Panc1 (cell line): ENCODE results near the gene DCAF8. TPM values are rescaled to one million over a fixed set of nuclear protein-coding genes. Genes with fewer than 3 reads are reported as not detected.

Source experiments
- ATAC-seq: fragments of 200-7000 bp; cut with Tn5 transposase; 2 replicates; pipeline ENCODE4 v1.9.1; 2020; ENCODE audit warnings: mild to moderate bottlenecking, moderate library complexity
- BruUV-seq: library from RNA; stranded (reverse); fragments of 400-500 nt; replicated peaks from 2 replicates; lab custom pipeline; 2021; lab: Mats Ljungman, UMichigan
- CTCF ChIA-PET: fragments of 300-600 bp; sonication (Branson Sonifier 250); formaldehyde crosslinking; loops from one replicate; lab custom pipeline; 2022; ENCODE audit warnings: antibody characterized with exemption; lab: Charles Lee
- POLR2A ChIA-PET: fragments of 300-600 bp; sonication (Branson Sonifier 250); formaldehyde crosslinking; loops from one replicate; lab custom pipeline; 2022; ENCODE audit warnings: antibody characterized with exemption; lab: Charles Lee
- DNase-seq: peaks from one replicate; pipeline ENCODE4 v3.0.0-alpha.2; 2010; ENCODE audit warnings: low read depth, low spot score
- H3K27ac ChIP-seq: 2 replicates; pipeline ENCODE4 v1.5.1; 2011; ENCODE audit warnings: mild to moderate bottlenecking, low read length, inconsistent platforms
- H3K27me3 ChIP-seq: fragments of 200-500 bp; sonication (Bioruptor generic); 2 replicates; pipeline ENCODE4 v1.6.0; 2014; ENCODE audit warnings: low read length, inconsistent platforms; ENCODE audit not compliant: control insufficient read depth, insufficient read depth
- H3K36me3 ChIP-seq: fragments of 200-500 bp; sonication (Bioruptor generic); 2 replicates; pipeline ENCODE4 v1.5.1; 2014; ENCODE audit warnings: inconsistent platforms, mild to moderate bottlenecking, low read length, moderate library complexity; ENCODE audit not compliant: control insufficient read depth, insufficient read depth
- H3K4me1 ChIP-seq: 2 replicates; pipeline ENCODE4 v1.5.1; 2011; ENCODE audit warnings: inconsistent platforms, mild to moderate bottlenecking, low read length, moderate library complexity; ENCODE audit not compliant: control insufficient read depth, insufficient read depth
- H3K4me3 ChIP-seq, 2 experiments: 2 replicates each; pipeline ENCODE4 v1.5.1; 2011 to 2012; ENCODE audit warnings: low read depth in 2 of 2, low read length in 2 of 2, mild to moderate bottlenecking in 2 of 2, inconsistent platforms in 1 of 2, moderate library complexity in 1 of 2
- H3K9me3 ChIP-seq: fragments of 200-500 bp; sonication (Bioruptor generic); 2 replicates; pipeline ENCODE4 v1.5.1; 2014; ENCODE audit warnings: low read depth, mild to moderate bottlenecking, inconsistent platforms, low read length, moderate library complexity; ENCODE audit not compliant: control insufficient read depth, insufficient read depth
- POLR2AphosphoS5 ChIP-seq: IDR thresholded peaks from 2 replicates; pipeline ENCODE4 v1.6.1; 2012; ENCODE audit warnings: mild to moderate bottlenecking, low read depth, low read length, moderate library complexity
- SIN3A ChIP-seq: IDR thresholded peaks from 2 replicates; pipeline ENCODE4 v1.6.1; 2012; ENCODE audit warnings: low read depth, mild to moderate bottlenecking, low read length, moderate library complexity, borderline replicate concordance; ENCODE audit not compliant: insufficient read depth
- TCF7L2 ChIP-seq: IDR thresholded peaks from 2 replicates; pipeline ENCODE4 v1.6.1; 2011; ENCODE audit warnings: mild to moderate bottlenecking, low read depth, low read length, inconsistent platforms
- in situ Hi-C: cut with HindIII; loops from 2 replicates; pipeline ENCODE4 v1.10.0; 2016; ENCODE audit warnings: low sequenced_read_pairs, low pct_unique_long_range_greater_than_20kb
- intact Hi-C: fragments of 100-400 bp; cut with micrococcal nuclease; formaldehyde crosslinking; loops from one replicate; pipeline ENCODE4 v1.10.0; 2022; ENCODE audit not compliant: unreplicated experiment
- total RNA-seq: library from RNA; stranded (reverse); gene quantifications from one replicate; pipeline ENCODE4 v1.2.1, GENCODE V29; 2021; ENCODE audit not compliant: unreplicated experiment
- TF ChIP-seq, protein P1 (sequence below), 2 experiments: IDR thresholded peaks; 2 replicates each; pipeline ENCODE4 v1.6.1; 2011 to 2012; ENCODE audit warnings: low read depth in 2 of 2, control low read depth in 1 of 2, low read length in 1 of 2, mild to moderate bottlenecking in 1 of 2, moderate library complexity in 1 of 2; ENCODE audit not compliant: insufficient read depth in 1 of 2
- TF ChIP-seq, protein P2 (sequence below): fragments of 450-650 bp; IDR thresholded peaks from 2 replicates; pipeline ENCODE4 v1.5.1; 2017; ENCODE audit warnings: mild to moderate bottlenecking

The DCAF8 gene
- total RNA-seq, 1 experiment from 2014 or later = 127 TPM

GRCh38 chr1:160282807-160283206 is 20.5 kb upstream of the DCAF8 start:
- Histone ChIP-seq H3K4me1 (0 out of 2 replicates have a peak, but pooled peaks cover 5% of the 10 kb centered on the region), H3K27me3 (no peaks in the 10 kb centered on the region), H3K27ac (no peak overlapping the region), H3K9me3 (no peaks in the 10 kb centered on the region), H3K4me3 (no peak overlapping the region), H3K36me3 (peaks cover 15% of the 10 kb centered on the region)
- TF ChIP-seq TCF7L2 (no peak), POLR2AphosphoS5 (no peak), SIN3A (no peak)
- TF ChIP-seq, protein P1, sequence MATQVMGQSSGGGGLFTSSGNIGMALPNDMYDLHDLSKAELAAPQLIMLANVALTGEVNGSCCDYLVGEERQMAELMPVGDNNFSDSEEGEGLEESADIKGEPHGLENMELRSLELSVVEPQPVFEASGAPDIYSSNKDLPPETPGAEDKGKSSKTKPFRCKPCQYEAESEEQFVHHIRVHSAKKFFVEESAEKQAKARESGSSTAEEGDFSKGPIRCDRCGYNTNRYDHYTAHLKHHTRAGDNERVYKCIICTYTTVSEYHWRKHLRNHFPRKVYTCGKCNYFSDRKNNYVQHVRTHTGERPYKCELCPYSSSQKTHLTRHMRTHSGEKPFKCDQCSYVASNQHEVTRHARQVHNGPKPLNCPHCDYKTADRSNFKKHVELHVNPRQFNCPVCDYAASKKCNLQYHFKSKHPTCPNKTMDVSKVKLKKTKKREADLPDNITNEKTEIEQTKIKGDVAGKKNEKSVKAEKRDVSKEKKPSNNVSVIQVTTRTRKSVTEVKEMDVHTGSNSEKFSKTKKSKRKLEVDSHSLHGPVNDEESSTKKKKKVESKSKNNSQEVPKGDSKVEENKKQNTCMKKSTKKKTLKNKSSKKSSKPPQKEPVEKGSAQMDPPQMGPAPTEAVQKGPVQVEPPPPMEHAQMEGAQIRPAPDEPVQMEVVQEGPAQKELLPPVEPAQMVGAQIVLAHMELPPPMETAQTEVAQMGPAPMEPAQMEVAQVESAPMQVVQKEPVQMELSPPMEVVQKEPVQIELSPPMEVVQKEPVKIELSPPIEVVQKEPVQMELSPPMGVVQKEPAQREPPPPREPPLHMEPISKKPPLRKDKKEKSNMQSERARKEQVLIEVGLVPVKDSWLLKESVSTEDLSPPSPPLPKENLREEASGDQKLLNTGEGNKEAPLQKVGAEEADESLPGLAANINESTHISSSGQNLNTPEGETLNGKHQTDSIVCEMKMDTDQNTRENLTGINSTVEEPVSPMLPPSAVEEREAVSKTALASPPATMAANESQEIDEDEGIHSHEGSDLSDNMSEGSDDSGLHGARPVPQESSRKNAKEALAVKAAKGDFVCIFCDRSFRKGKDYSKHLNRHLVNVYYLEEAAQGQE (IDR thresholded peaks at IDR 0.05; ENCODE audit: insufficient read depth in 1 of 2, low read depth in 2 of 2, low read length in 1 of 2) = no peak
- TF ChIP-seq, protein P2, sequence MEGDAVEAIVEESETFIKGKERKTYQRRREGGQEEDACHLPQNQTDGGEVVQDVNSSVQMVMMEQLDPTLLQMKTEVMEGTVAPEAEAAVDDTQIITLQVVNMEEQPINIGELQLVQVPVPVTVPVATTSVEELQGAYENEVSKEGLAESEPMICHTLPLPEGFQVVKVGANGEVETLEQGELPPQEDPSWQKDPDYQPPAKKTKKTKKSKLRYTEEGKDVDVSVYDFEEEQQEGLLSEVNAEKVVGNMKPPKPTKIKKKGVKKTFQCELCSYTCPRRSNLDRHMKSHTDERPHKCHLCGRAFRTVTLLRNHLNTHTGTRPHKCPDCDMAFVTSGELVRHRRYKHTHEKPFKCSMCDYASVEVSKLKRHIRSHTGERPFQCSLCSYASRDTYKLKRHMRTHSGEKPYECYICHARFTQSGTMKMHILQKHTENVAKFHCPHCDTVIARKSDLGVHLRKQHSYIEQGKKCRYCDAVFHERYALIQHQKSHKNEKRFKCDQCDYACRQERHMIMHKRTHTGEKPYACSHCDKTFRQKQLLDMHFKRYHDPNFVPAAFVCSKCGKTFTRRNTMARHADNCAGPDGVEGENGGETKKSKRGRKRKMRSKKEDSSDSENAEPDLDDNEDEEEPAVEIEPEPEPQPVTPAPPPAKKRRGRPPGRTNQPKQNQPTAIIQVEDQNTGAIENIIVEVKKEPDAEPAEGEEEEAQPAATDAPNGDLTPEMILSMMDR = no peak
- ChIA-PET POLR2A (no interaction called here), CTCF (no interaction called here)
- in situ Hi-C loops (no loop called here), intact Hi-C loops (no loop called here)
- no TSS peak for BruUV-seq
- ATAC-seq = no peak
- DNase-seq = no peak

GRCh38 chr1:160277987-160278386 is 15.6 kb upstream of the DCAF8 start:
- no peak overlapping the region for H3K4me3 ChIP-seq
- no peaks in the 10 kb centered on the region for H3K9me3 ChIP-seq
- no peak for TF ChIP-seq POLR2AphosphoS5
- in situ Hi-C loops (no loop called here), intact Hi-C loops (no loop called here)
- ATAC-seq = no peak
- H3K4me1 ChIP-seq = no peaks in the 10 kb centered on the region
- H3K36me3 ChIP-seq = peaks cover 12% of the 10 kb centered on the region; the same call in 1 of the 2 replicates
- ChIA-PET POLR2A (interaction anchor here (0.6 kb wide), 1 partner anchor 118 kb away, joined by 3 read pairs; no protein-coding TSS in a partner anchor), CTCF (no interaction called here)
- no peaks in the 10 kb centered on the region for H3K27me3 ChIP-seq
- no peak overlapping the region for H3K27ac ChIP-seq
- no peak for DNase-seq
- no TSS peak for BruUV-seq

- no peak overlapping the region for H3K27ac ChIP-seq
- in situ Hi-C loops = no loop called here
- DNase-seq = no peak
- H3K9me3 ChIP-seq = no peaks in the 10 kb centered on the region
- BruUV-seq = no TSS peak
- no peak for ATAC-seq
- ChIA-PET POLR2A (interaction anchor here (0.6 kb wide), 1 partner anchor 119 kb away, joined by 3 read pairs; no protein-coding TSS in a partner anchor), CTCF (no interaction called here)
- TF ChIP-seq, protein P1 (IDR thresholded peaks at IDR 0.05; ENCODE audit: insufficient read depth in 1 of 2, low read depth in 2 of 2, low read length in 1 of 2) = no peak
- TF ChIP-seq, protein P2 = no peak
- no peak for TF ChIP-seq TCF7L2
- no peak for TF ChIP-seq POLR2AphosphoS5
- TF ChIP-seq SIN3A = no peak
- no peaks in the 10 kb centered on the region for H3K4me1 ChIP-seq
- H3K4me3 ChIP-seq = no peak overlapping the region
- peaks cover 12% of the 10 kb centered on the region; the same call in 1 of the 2 replicates for H3K36me3 ChIP-seq
- H3K27me3 ChIP-seq = no peaks in the 10 kb centered on the region
- intact Hi-C loops = no loop called here
Observed at GRCh38 chr1:160277330-160277729, 15.0 kb upstream of the DCAF8 start.
